Measurements from ENCODE around the gene CPB2.

Gene CPB2, protein sequence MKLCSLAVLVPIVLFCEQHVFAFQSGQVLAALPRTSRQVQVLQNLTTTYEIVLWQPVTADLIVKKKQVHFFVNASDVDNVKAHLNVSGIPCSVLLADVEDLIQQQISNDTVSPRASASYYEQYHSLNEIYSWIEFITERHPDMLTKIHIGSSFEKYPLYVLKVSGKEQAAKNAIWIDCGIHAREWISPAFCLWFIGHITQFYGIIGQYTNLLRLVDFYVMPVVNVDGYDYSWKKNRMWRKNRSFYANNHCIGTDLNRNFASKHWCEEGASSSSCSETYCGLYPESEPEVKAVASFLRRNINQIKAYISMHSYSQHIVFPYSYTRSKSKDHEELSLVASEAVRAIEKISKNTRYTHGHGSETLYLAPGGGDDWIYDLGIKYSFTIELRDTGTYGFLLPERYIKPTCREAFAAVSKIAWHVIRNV

DNA sequence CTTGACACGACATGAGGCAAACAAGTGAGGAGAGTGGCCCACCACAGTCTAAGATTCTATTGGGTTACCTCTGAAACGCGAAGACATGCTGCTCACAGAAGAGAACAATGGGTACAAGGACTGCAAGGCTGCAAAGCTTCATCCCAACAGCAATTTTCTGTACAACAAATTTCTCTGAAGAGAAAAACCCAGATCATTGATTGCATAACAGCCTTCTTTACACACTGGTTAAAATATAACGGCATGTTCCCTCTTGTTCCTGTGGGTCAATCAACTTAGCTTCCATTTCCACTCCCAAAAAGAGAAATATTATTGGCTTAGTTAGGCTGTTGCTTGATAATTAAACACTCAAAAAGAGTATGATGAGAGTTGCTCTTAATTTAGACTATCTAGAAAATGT, at the start of gene CPB2:
Gene CPB2, minus strand, starts transcription at position 166 of the 400 bp plus-strand sequence. Its CDS starts 24 bp downstream, at position 142.
- no peak for DNase-seq

GRCh38 chr13:46154136-46154801, 49.4 kb upstream of the CPB2 start:
- no peak for DNase-seq

GRCh38 chr13:46152627-46153328, 47.9 kb upstream of the CPB2 start:
- no peak for DNase-seq

DNA sequence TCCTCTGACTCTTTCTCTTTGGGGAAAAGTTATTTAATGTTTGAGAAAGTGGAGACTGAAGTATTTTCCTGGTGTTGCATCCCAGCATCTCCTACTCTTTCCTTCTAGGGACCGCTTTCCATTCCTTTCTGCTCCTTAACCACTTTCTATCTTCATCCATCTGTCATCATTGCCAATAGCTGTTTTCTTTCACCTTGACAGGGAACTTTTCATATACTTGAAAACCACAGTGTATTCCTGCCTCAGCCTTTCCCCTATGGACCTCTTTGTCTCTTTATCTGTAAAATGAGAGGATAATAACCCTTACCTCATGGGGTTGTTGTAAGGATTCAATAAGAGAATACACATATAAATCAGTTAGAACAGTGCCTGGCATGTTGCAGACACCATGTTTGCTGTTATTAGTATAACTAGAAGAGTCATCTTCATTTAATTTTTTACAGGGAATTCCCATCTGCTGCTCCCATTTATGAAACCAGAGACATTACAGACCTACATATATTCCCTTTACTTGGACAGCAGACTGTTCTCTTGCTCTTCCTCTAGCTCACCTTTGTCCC, 45.4 kb upstream of the CPB2 start:
- no peak for DNase-seq

GRCh38 chr13:46149272-46150133, 44.7 kb upstream of the CPB2 start:
- DNase-seq, result no peak

DNA sequence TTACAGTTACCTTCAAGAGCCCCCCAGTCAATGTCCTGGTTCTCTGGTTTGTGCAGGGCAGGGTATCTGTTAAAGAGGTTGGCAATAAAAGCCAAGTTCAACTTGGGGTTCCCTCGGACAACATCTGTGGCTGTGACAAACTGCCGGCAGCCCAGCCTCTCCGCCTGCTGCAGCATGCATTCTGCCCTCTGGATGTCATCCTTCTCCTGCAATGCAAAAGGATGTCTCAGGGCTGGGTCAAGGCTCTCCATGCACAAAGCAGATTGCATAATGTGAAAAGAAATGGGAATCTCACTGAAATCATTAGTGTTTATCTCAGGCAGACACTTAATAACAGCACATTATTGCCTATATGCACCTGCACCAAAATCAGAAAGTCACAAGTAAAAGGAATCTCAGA, 42.1 kb upstream of the CPB2 start:
- DNase-seq, result no peak

GRCh38 chr13:46145950-46146349, 41.1 kb upstream of the CPB2 start:
- DNase-seq, result no peak

GRCh38 chr13:46145135-46145534, 40.3 kb upstream of the CPB2 start:
- DNase-seq, result no peak

- no peak for DNase-seq
Observed at GRCh38 chr13:46143184-46143701, 38.4 kb upstream of the CPB2 start.

- no peak for DNase-seq
Observed at GRCh38 chr13:46142776-46143175, 37.9 kb upstream of the CPB2 start.

DNA sequence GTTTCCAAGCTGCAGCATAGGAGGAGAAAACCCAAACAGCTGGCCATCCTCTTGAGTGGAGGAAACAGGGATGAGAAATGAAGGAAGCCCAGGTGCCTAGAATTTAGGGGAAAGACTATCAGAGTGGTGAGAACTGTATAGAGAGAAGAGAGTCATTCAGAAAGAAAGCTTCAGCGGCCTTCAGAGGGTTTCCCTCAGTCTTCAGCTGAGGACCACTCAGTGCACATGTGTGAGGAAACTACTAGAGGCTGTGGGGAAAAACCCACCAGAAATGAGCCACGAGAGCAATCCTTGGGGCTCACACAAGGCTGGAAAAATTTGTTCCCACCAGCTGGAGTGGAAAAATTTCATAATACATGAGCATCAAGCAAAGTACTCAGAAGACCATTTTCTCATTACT, 35.2 kb upstream of the CPB2 start:
- DNase-seq, result no peak

DNA sequence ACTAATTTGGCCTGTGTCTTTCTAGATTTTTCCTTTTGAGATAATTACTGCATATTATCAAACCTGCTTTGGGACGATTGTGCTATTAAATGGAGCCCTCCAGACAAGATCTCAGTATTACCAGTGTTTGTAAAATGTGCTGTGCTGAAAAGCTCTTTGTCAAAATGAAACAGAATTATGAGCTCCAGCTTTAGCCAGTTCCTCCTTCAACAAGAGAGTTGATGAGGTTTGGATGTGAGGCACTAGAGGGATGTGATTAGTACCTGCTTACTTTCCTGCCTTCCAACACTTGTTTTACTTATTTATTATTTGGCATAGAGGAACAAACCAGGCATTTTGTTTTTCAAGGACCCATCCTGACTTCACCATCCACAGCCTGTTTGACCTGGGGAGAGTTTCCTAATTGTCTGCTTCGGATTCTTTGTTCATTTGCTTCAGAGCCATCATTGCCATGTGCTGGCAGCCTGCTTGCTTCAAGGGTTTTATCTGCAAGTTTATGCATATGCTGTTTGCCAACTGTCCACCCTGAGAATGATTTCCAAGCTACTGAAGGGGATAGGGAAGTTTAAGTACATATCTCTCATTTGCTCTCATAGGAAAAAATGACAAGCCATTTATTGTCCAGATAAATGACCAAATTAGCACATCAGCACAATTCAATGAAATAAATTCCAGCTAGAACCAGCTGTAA, 32.9 kb upstream of the CPB2 start:
- DNase-seq, result no peak

DNA sequence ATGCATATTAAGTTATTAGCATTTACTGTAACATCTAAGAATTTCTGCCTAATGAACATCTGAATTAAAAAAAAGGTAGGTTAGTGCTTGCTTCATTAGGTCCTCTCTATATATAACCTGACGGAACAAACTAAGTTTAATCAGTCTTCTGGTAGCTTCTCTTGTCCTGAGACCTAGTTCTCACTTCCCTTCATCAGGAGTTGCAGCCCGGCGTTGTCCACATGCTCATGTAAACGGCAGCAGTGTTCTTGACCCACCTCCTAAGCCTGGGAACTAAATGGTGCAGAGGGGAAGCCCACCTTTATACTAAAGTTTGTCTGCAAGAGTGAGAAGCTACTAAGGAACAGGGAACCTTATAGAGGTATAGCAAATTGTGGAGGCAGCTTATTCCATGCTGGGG, 31.9 kb upstream of the CPB2 start:
- DNase-seq, result no peak

GRCh38 chr13:46134961-46135522, 30.2 kb upstream of the CPB2 start:
- no peak for DNase-seq

DNA sequence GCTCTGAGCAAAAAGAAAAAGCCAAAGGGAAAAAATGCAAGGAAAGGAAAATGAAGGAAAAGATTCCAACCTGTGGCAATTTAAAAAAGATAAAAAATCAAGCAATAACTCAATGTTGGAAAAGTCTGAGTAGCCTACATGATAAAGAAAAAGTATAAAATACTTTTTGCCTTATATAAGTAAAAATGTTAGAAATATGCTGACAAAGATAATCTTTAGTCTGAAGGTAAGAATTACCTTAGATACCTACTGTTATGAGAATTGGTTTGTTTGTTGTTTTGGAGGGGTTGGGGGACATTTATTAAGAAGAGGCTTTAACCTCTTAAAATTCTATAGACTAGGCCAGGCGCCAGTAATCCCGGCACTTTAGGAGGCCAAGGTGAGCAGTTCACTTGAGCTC, 29.7 kb upstream of the CPB2 start:
- DNase-seq, result no peak

DNA sequence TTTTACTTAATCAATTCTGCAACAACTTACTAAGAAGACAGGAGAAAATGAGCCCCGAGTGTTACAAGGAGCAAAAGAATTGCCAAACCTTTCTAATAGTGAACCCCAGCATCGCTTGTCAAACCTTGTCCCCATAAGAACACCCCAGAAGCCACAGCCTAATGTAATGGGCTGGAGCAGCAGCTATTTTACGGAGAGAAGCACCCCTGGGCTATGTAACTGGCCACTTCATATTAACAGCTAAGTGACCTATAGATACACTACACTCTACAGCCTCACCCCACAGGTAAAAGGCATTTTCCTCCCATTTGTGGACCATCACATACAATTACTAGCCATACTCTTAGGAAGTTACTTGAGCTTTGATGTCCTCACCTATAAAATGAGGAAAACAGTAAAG, 27.3 kb upstream of the CPB2 start:
- no peak for DNase-seq

DNA sequence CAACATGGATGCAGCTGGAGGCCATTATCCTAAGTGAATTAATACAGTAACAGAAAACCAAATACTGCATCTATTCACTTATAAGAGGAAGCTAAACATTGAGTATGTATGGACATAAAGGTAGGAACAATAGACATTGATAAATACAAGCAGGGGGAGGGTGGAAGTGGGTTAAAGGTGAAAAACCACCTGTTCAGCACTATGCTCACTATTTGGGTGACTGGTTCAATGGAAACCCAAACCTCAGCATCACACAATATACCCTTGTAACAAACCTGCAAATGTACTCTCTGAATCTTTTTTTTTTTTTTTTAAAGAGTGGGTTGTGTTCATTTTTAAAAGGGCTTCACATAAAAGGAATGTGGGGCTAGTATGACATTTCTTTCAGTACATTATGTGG, 26.9 kb upstream of the CPB2 start:
- no peak for DNase-seq

GRCh38 chr13:46129955-46130618, 25.3 kb upstream of the CPB2 start:
- no peak for DNase-seq

GRCh38 chr13:46129124-46129523, 24.3 kb upstream of the CPB2 start:
- DNase-seq, result no peak

- DNase-seq, result no peak
Observed at GRCh38 chr13:46127358-46128023, 22.7 kb upstream of the CPB2 start.

Data from CD4-positive, alpha-beta T cell treated with Interferon alpha-2 for 1 hour (primary cell).